GM12874 (cell line): ENCODE measurements around the gene FBXW4.

Experiments used
- TF ChIP-seq, protein P1 (sequence below): IDR thresholded peaks from 2 replicates; pipeline ENCODE4 v1.5.1; 2011; ENCODE audit warnings: low read depth, mild to moderate bottlenecking, control low read depth, low read length, moderate library complexity; ENCODE audit not compliant: insufficient read depth

Gene FBXW4

DNA sequence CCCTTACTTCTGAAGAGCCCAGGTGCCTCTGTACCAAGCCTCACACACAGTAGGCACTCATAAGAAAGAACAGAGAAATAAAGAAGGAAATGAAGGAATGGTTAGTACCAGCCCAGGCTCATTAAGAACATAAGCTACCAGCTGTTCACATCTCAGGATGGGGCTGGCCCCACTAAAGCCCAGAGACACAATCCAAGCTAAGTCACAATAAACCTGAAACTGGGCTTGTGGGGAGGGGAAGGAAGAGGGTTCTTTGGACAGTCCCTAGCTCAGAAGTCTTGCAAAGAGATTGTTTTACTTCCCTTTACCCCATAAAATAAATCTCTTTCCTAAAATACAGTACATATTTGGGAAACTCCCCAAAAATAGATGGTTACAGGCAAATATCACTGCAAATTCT lies 24.3 kb downstream of the FBXW4 start:
- TF ChIP-seq, protein P1, sequence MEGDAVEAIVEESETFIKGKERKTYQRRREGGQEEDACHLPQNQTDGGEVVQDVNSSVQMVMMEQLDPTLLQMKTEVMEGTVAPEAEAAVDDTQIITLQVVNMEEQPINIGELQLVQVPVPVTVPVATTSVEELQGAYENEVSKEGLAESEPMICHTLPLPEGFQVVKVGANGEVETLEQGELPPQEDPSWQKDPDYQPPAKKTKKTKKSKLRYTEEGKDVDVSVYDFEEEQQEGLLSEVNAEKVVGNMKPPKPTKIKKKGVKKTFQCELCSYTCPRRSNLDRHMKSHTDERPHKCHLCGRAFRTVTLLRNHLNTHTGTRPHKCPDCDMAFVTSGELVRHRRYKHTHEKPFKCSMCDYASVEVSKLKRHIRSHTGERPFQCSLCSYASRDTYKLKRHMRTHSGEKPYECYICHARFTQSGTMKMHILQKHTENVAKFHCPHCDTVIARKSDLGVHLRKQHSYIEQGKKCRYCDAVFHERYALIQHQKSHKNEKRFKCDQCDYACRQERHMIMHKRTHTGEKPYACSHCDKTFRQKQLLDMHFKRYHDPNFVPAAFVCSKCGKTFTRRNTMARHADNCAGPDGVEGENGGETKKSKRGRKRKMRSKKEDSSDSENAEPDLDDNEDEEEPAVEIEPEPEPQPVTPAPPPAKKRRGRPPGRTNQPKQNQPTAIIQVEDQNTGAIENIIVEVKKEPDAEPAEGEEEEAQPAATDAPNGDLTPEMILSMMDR: no peak

DNA sequence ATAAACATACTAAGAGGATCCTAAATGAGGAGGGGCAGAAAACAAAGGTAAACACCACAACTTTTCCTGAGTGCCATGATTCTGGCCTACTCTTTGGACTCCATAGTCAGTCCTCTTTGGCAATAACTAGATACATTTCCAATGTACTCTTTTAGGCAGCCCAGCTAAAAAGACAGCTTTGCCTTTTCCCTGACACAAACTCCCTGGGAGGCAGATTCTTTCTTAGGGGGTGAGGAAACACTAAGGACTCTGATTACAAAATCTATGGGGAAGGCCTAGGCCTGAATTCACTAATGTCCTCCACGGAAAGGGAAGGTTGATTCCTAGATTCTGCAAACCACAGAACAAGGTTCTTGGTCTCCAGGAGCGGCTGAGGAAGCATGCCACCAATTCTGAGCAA lies 25.8 kb downstream of the FBXW4 start:
- TF ChIP-seq, protein P1: no peak

DNA sequence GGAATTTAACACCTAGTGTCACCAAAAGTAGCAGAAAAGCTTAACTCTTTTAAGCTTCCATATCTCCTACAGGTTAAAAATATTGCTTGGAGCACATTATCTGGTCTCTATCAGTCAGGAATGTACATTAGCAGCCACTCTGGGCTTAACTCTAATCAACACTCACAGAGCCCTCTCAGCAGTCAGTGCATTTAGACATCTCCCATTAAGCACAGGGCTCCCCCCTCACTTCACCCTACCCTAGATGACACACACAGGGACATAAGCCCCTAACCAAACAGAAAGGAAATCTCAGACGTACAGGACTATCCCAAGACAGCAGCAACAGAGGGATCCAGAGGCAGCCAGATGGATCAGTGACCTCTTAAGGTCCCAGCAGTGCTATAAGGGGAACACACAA lies 26.4 kb downstream of the FBXW4 start:
- TF ChIP-seq, protein P1: no peak

DNA sequence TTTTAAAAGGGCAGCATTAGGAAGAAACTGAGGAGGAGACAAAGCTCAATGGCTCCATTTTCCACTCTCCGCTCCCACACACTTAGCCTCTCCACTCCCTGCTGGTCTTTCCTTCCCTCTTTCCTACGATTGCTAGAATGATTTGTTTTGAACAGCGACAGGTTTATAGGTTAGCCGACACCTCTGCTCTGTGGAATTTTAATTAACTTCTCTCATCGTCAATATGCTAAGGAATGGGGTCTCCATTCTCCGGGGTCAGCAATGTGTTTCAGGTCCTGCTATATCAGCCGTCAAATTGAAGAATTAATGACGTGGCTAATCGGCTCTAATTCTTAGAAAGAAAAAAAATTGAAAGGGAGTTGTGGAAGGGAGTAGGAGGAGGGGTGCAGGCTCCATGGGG lies 28.9 kb downstream of the FBXW4 start:
- TF ChIP-seq, protein P1: no peak

DNA sequence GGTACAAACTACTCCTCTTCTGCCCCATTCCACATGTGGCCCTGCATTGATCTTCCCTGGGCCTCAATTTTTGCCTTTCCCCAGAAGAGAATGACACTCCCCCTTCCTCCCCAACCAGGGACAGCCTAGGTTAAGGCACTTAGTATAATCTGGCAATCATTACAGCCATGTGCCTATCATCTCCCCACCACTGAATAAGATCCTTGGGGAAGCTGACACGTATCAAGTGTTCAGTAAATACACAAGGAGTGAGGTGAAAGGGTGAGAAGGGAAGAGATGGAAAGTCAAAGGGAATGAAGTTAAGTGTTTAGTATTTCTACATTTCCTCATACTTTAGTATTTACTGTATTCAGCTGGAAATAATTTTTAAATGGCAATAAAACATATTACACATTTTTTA lies 31.9 kb downstream of the FBXW4 start:
- TF ChIP-seq, protein P1: no peak

DNA sequence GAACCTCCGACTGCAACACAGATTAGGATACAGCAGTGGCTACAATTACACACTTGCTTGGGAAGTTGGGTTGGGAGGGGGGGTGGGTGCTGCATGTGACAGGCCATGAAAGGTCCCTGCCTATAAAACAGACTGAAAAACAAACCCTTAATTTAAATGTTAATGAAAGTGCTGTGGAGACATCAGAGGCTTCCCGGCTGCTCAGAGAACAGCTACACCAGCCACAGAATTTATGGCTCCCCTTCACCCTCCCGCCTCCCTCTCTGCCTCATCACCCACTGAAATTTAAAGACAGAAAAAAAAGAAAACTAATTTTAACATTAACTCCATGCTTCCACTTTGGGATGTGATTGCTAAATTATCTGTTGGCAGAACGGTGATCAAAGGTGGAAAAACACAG lies 34.7 kb downstream of the FBXW4 start:
- TF ChIP-seq, protein P1: no peak

DNA sequence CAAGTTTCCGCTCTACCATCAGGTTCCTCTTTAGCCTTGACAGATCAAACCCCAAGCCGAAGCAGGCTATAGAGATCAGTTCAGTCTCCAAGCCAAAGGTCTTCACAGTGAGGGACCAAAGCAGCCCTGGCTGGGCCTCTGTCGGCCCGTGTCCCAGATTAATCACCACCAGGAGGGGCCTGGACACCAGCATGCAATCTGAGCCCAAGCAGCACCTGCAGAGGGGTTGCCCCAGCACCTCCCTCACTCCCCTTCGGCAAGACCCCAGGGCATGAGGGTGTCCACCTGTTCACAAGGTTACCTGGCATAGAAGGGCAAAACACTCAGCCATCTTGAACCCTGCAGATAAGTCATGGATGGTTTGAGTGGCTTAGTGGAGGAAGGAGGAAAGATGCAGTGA lies 36.0 kb downstream of the FBXW4 start:
- TF ChIP-seq, protein P1: no peak

DNA sequence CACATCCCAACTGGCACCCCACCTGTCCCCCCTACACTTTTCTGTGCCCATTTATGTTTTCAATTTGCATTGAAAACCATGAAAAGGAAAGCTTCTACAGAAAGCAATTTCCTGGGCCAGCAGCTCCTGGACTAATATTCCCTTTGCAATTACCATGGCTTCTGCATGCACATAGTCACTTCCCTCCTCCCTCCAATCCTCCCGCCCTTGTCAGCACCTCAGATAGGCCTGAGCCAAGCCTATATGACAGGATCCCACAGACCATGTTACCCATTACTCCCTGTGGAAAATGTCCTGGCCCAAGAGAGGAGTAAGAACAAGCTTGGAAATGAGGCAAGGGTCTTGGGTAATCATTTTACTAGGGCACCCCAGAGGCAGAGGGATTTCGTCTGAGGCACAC lies 38.1 kb downstream of the FBXW4 start:
- TF ChIP-seq, protein P1: no peak
